Measurements from ENCODE around the gene TTYH1. TPM values are rescaled to one million over a fixed set of nuclear protein-coding genes. Genes with fewer than 3 reads are reported as not detected.
"Not testable (repeated sequence)": the region's sequence is repeated elsewhere in the genome, so short reads cannot be mapped to it uniquely, and the experiment has no call there.

Gene TTYH1
- polyA plus RNA-seq, 1 donor = 3.9 TPM

GRCh38 chr19:54439174-54439851 is 24.0 kb downstream of the TTYH1 start:
- DNase-seq (ENCODE audit: low read depth) = no peak

DNA sequence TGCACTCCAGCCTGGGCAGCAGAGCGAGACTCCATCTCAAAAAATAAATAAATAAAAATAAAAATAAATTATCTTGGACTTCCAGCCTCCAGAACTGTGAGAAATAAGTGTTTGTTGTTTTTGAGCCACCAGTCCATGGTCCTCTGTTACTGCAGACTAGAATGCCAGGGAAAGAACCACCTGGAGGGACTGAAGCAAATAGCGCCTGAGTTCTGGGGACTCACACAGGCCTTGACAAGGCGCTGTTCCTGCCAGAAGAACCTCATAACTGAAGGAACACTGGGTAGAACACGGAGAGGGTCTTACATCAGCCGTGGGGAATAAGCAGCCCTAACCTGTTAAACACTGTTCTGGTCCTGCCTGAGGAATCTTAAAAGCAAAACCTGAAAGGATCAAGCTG is 25.4 kb downstream of the TTYH1 start:
- DNase-seq (ENCODE audit: low read depth) = no peak

GRCh38 chr19:54444737-54445136 is 29.5 kb downstream of the TTYH1 start:
- DNase-seq (ENCODE audit: low read depth) = no peak

- DNase-seq (ENCODE audit: low read depth) = not testable (repeated sequence)
Observed at GRCh38 chr19:54446349-54446748, 31.1 kb downstream of the TTYH1 start.

- DNase-seq (ENCODE audit: low read depth) = no peak
Observed at GRCh38 chr19:54448040-54448773, 32.9 kb downstream of the TTYH1 start.

GRCh38 chr19:54448774-54449700 is 33.8 kb downstream of the TTYH1 start, which contains the start of gene LENG8:
Gene LENG8, plus strand, starts transcription at chr19:54449199. Its CDS starts 2,146 bp downstream, at chr19:54451345.
- DNase-seq (ENCODE audit: low read depth) = peak; percentile 93

- DNase-seq (ENCODE audit: low read depth) = no peak
Observed at GRCh38 chr19:54449701-54450069, 34.4 kb downstream of the TTYH1 start.

DNA sequence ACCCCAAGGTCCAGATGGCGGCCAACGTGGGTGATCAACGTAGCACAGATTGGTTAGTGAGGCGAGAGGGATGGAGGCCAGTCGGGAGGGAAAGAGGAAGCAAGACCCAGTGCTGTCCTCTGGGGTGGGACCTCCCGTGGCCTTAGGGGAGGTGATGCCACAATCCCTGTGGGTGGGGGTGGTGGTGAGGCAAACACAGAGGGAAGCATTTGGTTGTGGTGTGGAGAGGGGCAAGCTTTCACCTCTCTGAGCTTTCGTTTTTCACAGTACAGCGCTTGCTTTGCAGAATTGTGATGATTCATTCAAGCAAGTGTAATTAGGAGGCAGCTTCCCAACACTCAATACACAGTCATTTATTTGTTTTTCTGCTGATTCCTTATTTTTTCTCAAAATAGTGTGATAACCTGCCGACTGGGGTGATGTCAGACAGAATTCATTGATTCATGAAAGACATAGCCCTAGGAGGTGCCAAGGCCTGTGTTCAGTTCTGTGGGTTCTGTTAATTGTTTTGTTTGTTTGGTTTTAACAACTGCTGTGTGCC is 36.1 kb downstream of the TTYH1 start:
- DNase-seq (ENCODE audit: low read depth) = no peak

- DNase-seq (ENCODE audit: low read depth) = no peak
Observed at GRCh38 chr19:54451997-54452396, 36.7 kb downstream of the TTYH1 start.

- no peak for DNase-seq (ENCODE audit: low read depth)
Observed at GRCh38 chr19:54452626-54453025, 37.4 kb downstream of the TTYH1 start.

- no peak for DNase-seq (ENCODE audit: low read depth)
Observed at GRCh38 chr19:54453921-54454780, 38.9 kb downstream of the TTYH1 start.

- no peak for DNase-seq (ENCODE audit: low read depth)
Observed at GRCh38 chr19:54454781-54455675, 39.8 kb downstream of the TTYH1 start.

DNA sequence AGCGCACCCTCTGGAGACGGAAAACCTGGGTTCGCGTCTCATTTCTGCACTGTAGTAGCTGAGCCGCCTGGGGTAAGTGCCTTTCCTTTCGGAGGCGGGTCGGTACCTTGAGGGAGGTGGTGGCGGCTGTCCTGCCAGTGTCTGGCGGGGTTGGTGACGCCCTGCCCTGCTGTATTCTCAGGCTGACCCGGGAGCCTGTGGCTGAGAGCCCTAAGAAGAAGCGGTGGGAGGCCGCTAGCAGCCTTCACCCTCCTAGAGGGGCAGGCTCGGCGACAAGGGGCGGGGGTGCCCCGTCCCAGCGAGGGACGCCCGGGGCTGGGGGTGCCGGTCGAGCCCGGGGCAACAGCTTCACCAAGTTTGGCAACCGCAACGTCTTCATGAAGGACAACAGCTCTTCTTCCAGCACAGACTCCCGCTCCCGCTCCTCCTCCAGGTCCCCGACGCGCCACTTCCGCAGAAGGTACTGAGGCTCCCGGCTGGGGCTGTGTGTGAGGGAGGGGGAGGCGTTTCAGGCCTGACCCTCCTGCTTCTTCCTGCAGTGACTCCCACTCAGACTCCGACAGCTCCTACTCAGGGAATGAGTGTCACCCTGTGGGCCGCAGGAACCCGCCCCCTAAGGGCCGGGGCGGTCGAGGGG is 40.6 kb downstream of the TTYH1 start:
- DNase-seq (ENCODE audit: low read depth) = no peak

DNA sequence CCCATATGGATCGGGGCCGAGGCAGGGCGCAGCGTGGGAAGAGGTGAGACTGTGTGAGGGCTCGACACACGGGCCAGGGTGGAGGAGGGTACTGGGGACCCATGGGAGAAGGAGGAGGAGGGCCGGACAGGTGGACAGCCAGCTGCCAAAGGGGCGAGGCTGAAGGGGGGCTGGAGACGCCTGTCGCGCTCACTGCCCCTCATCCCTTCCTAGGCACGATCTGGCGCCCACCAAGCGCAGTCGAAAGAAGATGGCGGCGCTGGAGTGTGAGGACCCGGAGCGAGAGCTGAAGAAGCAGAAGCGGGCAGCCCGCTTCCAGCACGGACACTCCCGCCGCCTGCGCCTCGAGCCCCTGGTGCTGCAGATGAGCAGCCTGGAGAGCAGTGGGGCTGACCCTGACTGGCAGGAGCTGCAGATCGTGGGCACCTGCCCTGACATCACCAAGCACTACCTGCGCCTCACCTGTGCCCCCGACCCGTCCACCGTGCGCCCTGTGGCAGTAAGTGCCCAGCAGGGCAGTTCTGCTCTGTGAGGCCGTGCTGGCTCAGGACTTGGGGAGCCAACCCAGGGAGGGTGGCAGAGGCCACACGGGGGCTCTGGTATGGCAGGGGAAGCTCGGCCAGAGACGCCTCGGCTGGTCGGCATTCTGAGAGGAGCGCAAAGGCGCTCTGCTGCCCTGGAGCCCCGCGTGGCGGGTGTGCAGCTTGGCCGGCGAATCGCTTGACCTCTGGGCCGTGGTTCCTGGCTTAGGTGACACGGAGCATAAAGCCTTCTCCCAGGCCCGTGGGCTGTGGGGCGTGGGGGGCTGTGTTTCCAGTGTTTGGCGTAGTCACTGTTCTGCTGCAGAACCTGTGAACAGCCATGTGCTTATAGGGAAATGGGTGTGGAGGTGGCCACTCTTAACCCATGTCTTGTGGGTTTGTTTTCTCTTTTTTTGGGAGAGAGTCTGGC is 41.4 kb downstream of the TTYH1 start:
- DNase-seq (ENCODE audit: low read depth) = no peak

DNA sequence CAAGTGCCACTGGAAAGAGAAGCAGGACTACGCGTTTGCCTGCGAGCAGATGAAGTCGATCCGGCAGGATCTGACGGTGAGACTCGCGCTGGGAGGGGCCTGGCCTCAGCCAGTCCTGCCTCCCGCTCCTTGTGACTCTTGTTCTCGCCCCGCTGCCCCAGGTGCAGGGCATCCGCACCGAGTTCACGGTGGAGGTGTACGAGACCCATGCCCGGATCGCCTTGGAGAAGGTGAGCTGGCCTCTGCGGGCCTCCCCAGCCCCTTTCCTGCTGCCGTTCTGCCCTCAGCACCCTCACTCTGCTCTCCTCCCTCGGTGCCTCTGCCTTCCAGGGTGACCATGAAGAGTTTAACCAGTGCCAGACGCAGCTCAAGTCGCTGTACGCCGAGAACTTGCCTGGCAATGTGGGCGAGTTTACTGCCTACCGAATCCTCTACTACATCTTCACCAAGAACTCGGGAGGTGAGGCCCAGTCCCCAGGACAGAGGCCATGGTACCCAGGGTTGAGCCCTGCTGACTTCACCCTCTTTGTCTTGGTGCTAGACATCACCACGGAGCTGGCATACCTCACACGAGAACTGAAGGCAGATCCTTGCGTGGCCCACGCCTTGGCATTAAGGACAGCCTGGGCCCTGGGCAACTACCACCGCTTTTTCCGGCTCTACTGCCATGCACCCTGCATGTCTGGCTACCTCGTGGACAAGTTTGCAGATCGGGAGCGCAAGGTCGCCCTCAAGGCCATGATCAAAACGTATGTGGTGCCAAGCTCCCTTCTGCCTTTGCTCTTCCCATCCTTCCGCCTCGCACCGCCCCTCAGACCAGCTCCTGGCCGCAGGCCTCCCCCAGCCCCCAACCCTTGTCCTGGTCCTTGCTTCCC is 42.7 kb downstream of the TTYH1 start:
- no peak for DNase-seq (ENCODE audit: low read depth)

- DNase-seq (ENCODE audit: low read depth) = no peak
Observed at GRCh38 chr19:54458648-54459281, 43.5 kb downstream of the TTYH1 start.

Data from forelimb muscle (tissue), 1 donor.